Keratinocyte (primary cell): Measurements from ENCODE around the gene TCERG1L. TPM values are rescaled to one million over a fixed set of nuclear protein-coding genes. Genes with fewer than 3 reads are reported as not detected.

ENCODE experiments used
- DNase-seq: peaks from one replicate; pipeline ENCODE4 v3.0.0-alpha.2; 2011; ENCODE audit warnings: low read depth, missing footprints, low spot score
- FAIRE-seq: peaks from 2 replicates; lab custom pipeline; 2011; peaks lifted over from hg19 to GRCh38; lab: Jason Lieb, UNC
- H2AFZ ChIP-seq: 2 replicates; pipeline ENCODE4 v1.6.0; 2012; ENCODE audit warnings: low read length, control low read depth, inconsistent platforms; ENCODE audit not compliant: control insufficient read depth
- H3K27ac ChIP-seq: 2 replicates; pipeline ENCODE4 v1.5.1; 2011; ENCODE audit warnings: low read length; ENCODE audit not compliant: control insufficient read depth, insufficient read depth
- H3K27me3 ChIP-seq: 3 replicates; pipeline ENCODE4 v1.6.0; 2011; ENCODE audit warnings: low read length; ENCODE audit not compliant: control insufficient read depth, insufficient read depth; ENCODE audit errors: extremely low read depth
- H3K36me3 ChIP-seq, 2 experiments: 2 replicates in 1 of 2; 3 replicates in 1 of 2; pipeline ENCODE4 v1.5.1; 2011; ENCODE audit warnings: low read length in 2 of 2, mild to moderate bottlenecking in 1 of 2; ENCODE audit not compliant: control insufficient read depth in 2 of 2, insufficient read depth in 2 of 2; ENCODE audit errors: extremely low read depth in 1 of 2
- H3K4me1 ChIP-seq: 3 replicates; pipeline ENCODE4 v1.5.1; 2011; ENCODE audit warnings: low read length; ENCODE audit not compliant: control insufficient read depth, insufficient read depth; ENCODE audit errors: extremely low read depth
- H3K4me2 ChIP-seq: 3 replicates; pipeline ENCODE4 v1.6.0; 2011; ENCODE audit warnings: low read depth, low read length; ENCODE audit not compliant: control insufficient read depth, insufficient read depth; ENCODE audit errors: extremely low read depth
- H3K4me3 ChIP-seq, 3 experiments: fragments of 200-600 bp in 1 of 3; sonication (generic) in 1 of 3; 2 replicates in 2 of 3; 3 replicates in 1 of 3; pipeline ENCODE4 v1.5.1; 2011 to 2016; ENCODE audit warnings: low read length in 3 of 3, mild to moderate bottlenecking in 3 of 3, control low read depth in 2 of 3, inconsistent platforms in 1 of 3, low read depth in 1 of 3, mixed read lengths in 1 of 3, mixed run types in 1 of 3, moderate library complexity in 1 of 3; ENCODE audit not compliant: control insufficient read depth in 2 of 3, insufficient read depth in 2 of 3; ENCODE audit errors: extremely low read depth in 1 of 3
- H3K79me2 ChIP-seq: 2 replicates; pipeline ENCODE4 v1.6.0; 2012; ENCODE audit warnings: low read length; ENCODE audit not compliant: control insufficient read depth, insufficient read depth
- H3K9ac ChIP-seq: 3 replicates; pipeline ENCODE4 v1.6.0; 2011; ENCODE audit warnings: low read length; ENCODE audit not compliant: control insufficient read depth, insufficient read depth; ENCODE audit errors: extremely low read depth
- H3K9me1 ChIP-seq: 3 replicates; pipeline ENCODE4 v1.6.0; 2011; ENCODE audit warnings: low read length; ENCODE audit not compliant: control insufficient read depth, insufficient read depth; ENCODE audit errors: extremely low read depth
- H3K9me3 ChIP-seq: 2 replicates; pipeline ENCODE4 v1.5.1; 2012; ENCODE audit warnings: low read depth, low read length; ENCODE audit not compliant: control insufficient read depth
- H4K20me1 ChIP-seq: 3 replicates; pipeline ENCODE4 v1.6.0; 2011; ENCODE audit warnings: low read length; ENCODE audit not compliant: control insufficient read depth, insufficient read depth; ENCODE audit errors: extremely low read depth
- EZH2 ChIP-seq: IDR thresholded peaks from one replicate; pipeline ENCODE4 v1.6.1; 2012; ENCODE audit warnings: inconsistent platforms, mild to moderate bottlenecking, low read length, moderate library complexity
- dilution Hi-C: fragments of 300-500 bp; cut with MboI; formaldehyde crosslinking; loops from one replicate; pipeline ENCODE4 v1.7.0; 2020; ENCODE audit warnings: low sequenced_read_pairs; ENCODE audit not compliant: extremely low pct_ligation_motif_present
- polyA plus RNA-seq, 5 experiments: library from polyadenylated mRNA; depleted of rRNA in 3 of 5; stranded (reverse) in 3 of 5; stranded (forward) in 1 of 5; unstranded in 1 of 5; fragments of >200 nt; gene quantifications; 1 replicate in 1 of 5; 2 replicates in 3 of 5; 3 replicates in 1 of 5; pipeline versions ENCODE4 v1.2.1 to v1.2.3, GENCODE V29; 2011 to 2012; ENCODE audit warnings: missing spikeins in 2 of 5, low read depth in 1 of 5, low replicate concordance in 1 of 5
- TF ChIP-seq, protein P1 (sequence below), 3 experiments: IDR thresholded peaks in 1 of 3; conservative IDR thresholded peaks in 1 of 3; optimal IDR thresholded peaks in 1 of 3; 2 replicates in 2 of 3; 3 replicates in 1 of 3; pipeline versions ENCODE3 to v1.5.1; 2011; ENCODE audit warnings: low read length in 3 of 3, mild to moderate bottlenecking in 3 of 3, moderate library complexity in 2 of 3, control low read depth in 1 of 3, inconsistent platforms in 1 of 3; ENCODE audit not compliant: insufficient read depth in 2 of 3; ENCODE audit errors: extremely low read depth in 1 of 3

The TCERG1L gene
- polyA plus RNA-seq, 1 donor (not counting 4 experiments of a cell fraction or from before 2014, with no cell fraction given) = not detected

- no peaks in the 10 kb centered on the region for H3K4me1 ChIP-seq
- H3K9ac ChIP-seq = no peak overlapping the region
- H3K9me3 ChIP-seq = peaks cover 16% of the 10 kb centered on the region
- H3K27ac ChIP-seq = no peak overlapping the region
- no peaks in the 10 kb centered on the region for H3K9me1 ChIP-seq
- FAIRE-seq (no peak), DNase-seq (no peak)
- no peak for TF ChIP-seq EZH2
- TF ChIP-seq, protein P1, sequence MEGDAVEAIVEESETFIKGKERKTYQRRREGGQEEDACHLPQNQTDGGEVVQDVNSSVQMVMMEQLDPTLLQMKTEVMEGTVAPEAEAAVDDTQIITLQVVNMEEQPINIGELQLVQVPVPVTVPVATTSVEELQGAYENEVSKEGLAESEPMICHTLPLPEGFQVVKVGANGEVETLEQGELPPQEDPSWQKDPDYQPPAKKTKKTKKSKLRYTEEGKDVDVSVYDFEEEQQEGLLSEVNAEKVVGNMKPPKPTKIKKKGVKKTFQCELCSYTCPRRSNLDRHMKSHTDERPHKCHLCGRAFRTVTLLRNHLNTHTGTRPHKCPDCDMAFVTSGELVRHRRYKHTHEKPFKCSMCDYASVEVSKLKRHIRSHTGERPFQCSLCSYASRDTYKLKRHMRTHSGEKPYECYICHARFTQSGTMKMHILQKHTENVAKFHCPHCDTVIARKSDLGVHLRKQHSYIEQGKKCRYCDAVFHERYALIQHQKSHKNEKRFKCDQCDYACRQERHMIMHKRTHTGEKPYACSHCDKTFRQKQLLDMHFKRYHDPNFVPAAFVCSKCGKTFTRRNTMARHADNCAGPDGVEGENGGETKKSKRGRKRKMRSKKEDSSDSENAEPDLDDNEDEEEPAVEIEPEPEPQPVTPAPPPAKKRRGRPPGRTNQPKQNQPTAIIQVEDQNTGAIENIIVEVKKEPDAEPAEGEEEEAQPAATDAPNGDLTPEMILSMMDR (optimal IDR thresholded peaks at IDR 0.05 in 1 of 3, IDR thresholded peaks at IDR 0.05 in 1 of 3, conservative IDR thresholded peaks at IDR 0.05 in 1 of 3; ENCODE audit: extremely low read depth in 1 of 3, insufficient read depth in 2 of 3, low read length in 3 of 3) = no peak
- H4K20me1 ChIP-seq = no peaks in the 10 kb centered on the region
- H2AFZ ChIP-seq = no peak overlapping the region
- dilution Hi-C loops = no loop called here
- H3K79me2 ChIP-seq = no peaks in the 10 kb centered on the region
- no peaks in the 10 kb centered on the region for H3K27me3 ChIP-seq
- H3K4me2 ChIP-seq = no peak overlapping the region
- H3K4me3 ChIP-seq = no peak overlapping the region
- no peaks in the 10 kb centered on the region for H3K36me3 ChIP-seq
These were observed 41.3 kb upstream of the TCERG1L start for GRCh38 chr10:131352765-131353290.

GRCh38 chr10:131350660-131351059 is 39.1 kb upstream of the TCERG1L start:
- TF ChIP-seq, protein P1 (optimal IDR thresholded peaks at IDR 0.05 in 1 of 3, IDR thresholded peaks at IDR 0.05 in 1 of 3, conservative IDR thresholded peaks at IDR 0.05 in 1 of 3; ENCODE audit: extremely low read depth in 1 of 3, insufficient read depth in 2 of 3, low read length in 3 of 3) = no peak
- no peak for TF ChIP-seq EZH2
- no peak for FAIRE-seq
- no peak overlapping the region for H2AFZ ChIP-seq
- no peaks in the 10 kb centered on the region for H3K36me3 ChIP-seq
- no peak for DNase-seq
- H3K27ac ChIP-seq = no peak overlapping the region
- H3K79me2 ChIP-seq = no peaks in the 10 kb centered on the region
- no peaks in the 10 kb centered on the region for H3K27me3 ChIP-seq
- H3K9me1 ChIP-seq = no peaks in the 10 kb centered on the region
- H3K9me3 ChIP-seq = peaks cover 17% of the 10 kb centered on the region
- H3K9ac ChIP-seq = no peak overlapping the region
- dilution Hi-C loops = no loop called here
- H3K4me2 ChIP-seq = no peak overlapping the region
- no peaks in the 10 kb centered on the region for H4K20me1 ChIP-seq
- no peak overlapping the region for H3K4me3 ChIP-seq
- H3K4me1 ChIP-seq = no peaks in the 10 kb centered on the region
